ENCODE data around the gene MSH2.

MSH2 gene

GRCh38 chr2:47508641-47509040 lies 105.7 kb downstream of the MSH2 start:
- no peak for DNase-seq (ENCODE audit: low read depth)

- DNase-seq (ENCODE audit: low read depth): no peak
Measured at GRCh38 chr2:47509250-47509649, 106.3 kb downstream of the MSH2 start.

- DNase-seq (ENCODE audit: low read depth): no peak
Measured at GRCh38 chr2:47509821-47510385, 106.9 kb downstream of the MSH2 start.

- DNase-seq (ENCODE audit: low read depth): no peak
Measured at GRCh38 chr2:47510745-47511144, 107.8 kb downstream of the MSH2 start.

- DNase-seq (ENCODE audit: low read depth): no peak
Measured at GRCh38 chr2:47512581-47513083, 109.7 kb downstream of the MSH2 start.

- DNase-seq (ENCODE audit: low read depth): no peak
Measured at GRCh38 chr2:47513981-47514520, 111.1 kb downstream of the MSH2 start.

- DNase-seq (ENCODE audit: low read depth): no peak
Measured at GRCh38 chr2:47516360-47517104, 113.6 kb downstream of the MSH2 start.

GRCh38 chr2:47518497-47519146 lies 115.7 kb downstream of the MSH2 start:
- DNase-seq (ENCODE audit: low read depth): no peak

- no peak for DNase-seq (ENCODE audit: low read depth)
Measured at GRCh38 chr2:47519147-47519537, 116.2 kb downstream of the MSH2 start.

- no peak for DNase-seq (ENCODE audit: low read depth)
Measured at GRCh38 chr2:47519604-47520301, 116.8 kb downstream of the MSH2 start.

- no peak for DNase-seq (ENCODE audit: low read depth)
Measured at GRCh38 chr2:47520302-47520630, 117.3 kb downstream of the MSH2 start.

- DNase-seq (ENCODE audit: low read depth): no peak
Measured at GRCh38 chr2:47520825-47521665, 118.1 kb downstream of the MSH2 start.

- no peak for DNase-seq (ENCODE audit: low read depth)
Measured at GRCh38 chr2:47521666-47522285, 118.8 kb downstream of the MSH2 start.

GRCh38 chr2:47525167-47525566 lies 122.2 kb downstream of the MSH2 start:
- DNase-seq (ENCODE audit: low read depth): no peak

- DNase-seq (ENCODE audit: low read depth): no peak
Measured at GRCh38 chr2:47528455-47528854, 125.5 kb downstream of the MSH2 start.

GRCh38 chr2:47528874-47529273 lies 125.9 kb downstream of the MSH2 start:
- no peak for DNase-seq (ENCODE audit: low read depth)

- DNase-seq (ENCODE audit: low read depth): no peak
Measured at GRCh38 chr2:47530105-47530760, 127.3 kb downstream of the MSH2 start.

GRCh38 chr2:47531378-47532042 lies 128.6 kb downstream of the MSH2 start:
- no peak for DNase-seq (ENCODE audit: low read depth)
